Measurements from ENCODE around the gene RAB12. TPM values are rescaled to one million over a fixed set of nuclear protein-coding genes. Genes with fewer than 3 reads are reported as not detected.

RAB12 gene, protein sequence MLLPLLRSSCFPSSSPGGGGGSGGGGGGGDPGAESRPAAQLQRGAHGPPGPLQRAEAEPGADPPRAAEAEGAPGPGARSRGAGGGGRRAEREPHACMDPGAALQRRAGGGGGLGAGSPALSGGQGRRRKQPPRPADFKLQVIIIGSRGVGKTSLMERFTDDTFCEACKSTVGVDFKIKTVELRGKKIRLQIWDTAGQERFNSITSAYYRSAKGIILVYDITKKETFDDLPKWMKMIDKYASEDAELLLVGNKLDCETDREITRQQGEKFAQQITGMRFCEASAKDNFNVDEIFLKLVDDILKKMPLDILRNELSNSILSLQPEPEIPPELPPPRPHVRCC
- total RNA-seq (46.7 TPM), polyA plus RNA-seq (ENCODE audit: insufficient read depth, low read depth, low replicate concordance) (37.7 TPM)
- long read RNA-seq, donor 1, transcript RAB12-203 (6 exons, 2,145 nt): major isoform, 8 of 8 reads
- long read RNA-seq, donor 1, partial matches to known transcripts: 0 of 8 reads
- long read RNA-seq, donor 1, other reads (novel, unspliced or antisense): 0 of 8 reads
- long read RNA-seq, donor 2, transcript RAB12-203 (6 exons, 2,145 nt): major isoform, 7 of 7 reads
- long read RNA-seq, donor 2, partial matches to known transcripts: 0 of 7 reads
- long read RNA-seq, donor 2, other reads (novel, unspliced or antisense): 0 of 7 reads
- long read RNA-seq, donor 3, transcript RAB12-203 (6 exons, 2,145 nt): major isoform, 6 of 6 reads
- long read RNA-seq, donor 3, partial matches to known transcripts: 0 of 6 reads
- long read RNA-seq, donor 3, other reads (novel, unspliced or antisense): 0 of 6 reads
- long read RNA-seq, donor 4, transcript RAB12-203 (6 exons, 2,145 nt): major isoform, 11 of 63 reads
- long read RNA-seq, donor 4, partial matches to known transcripts: 52 of 63 reads
- long read RNA-seq, donor 4, other reads (novel, unspliced or antisense): 0 of 63 reads
- long read RNA-seq, donor 5, partial matches to known transcripts: 0 of 1 reads
- long read RNA-seq, donor 5, other reads (novel, unspliced or antisense): 0 of 1 reads
- long read RNA-seq, donor 6, partial matches to known transcripts: 0 of 1 reads
- long read RNA-seq, donor 6, other reads (novel, unspliced or antisense): 0 of 1 reads
- long read RNA-seq, donor 7, transcript RAB12-203 (6 exons, 2,145 nt): major isoform, 17 of 23 reads
- long read RNA-seq, donor 7, partial matches to known transcripts: 0 of 23 reads
- long read RNA-seq, donor 7, other reads (novel, unspliced or antisense): 6 of 23 reads
- long read RNA-seq, donor 8, transcript RAB12-203 (6 exons, 2,145 nt): major isoform, 5 of 5 reads
- long read RNA-seq, donor 8, partial matches to known transcripts: 0 of 5 reads
- long read RNA-seq, donor 8, other reads (novel, unspliced or antisense): 0 of 5 reads
- long read RNA-seq, donor 9, partial matches to known transcripts: 7 of 10 reads
- long read RNA-seq, donor 9, other reads (novel, unspliced or antisense): 0 of 10 reads
- long read RNA-seq, donor 10, partial matches to known transcripts: 0 of 2 reads
- long read RNA-seq, donor 10, other reads (novel, unspliced or antisense): 0 of 2 reads

DNA sequence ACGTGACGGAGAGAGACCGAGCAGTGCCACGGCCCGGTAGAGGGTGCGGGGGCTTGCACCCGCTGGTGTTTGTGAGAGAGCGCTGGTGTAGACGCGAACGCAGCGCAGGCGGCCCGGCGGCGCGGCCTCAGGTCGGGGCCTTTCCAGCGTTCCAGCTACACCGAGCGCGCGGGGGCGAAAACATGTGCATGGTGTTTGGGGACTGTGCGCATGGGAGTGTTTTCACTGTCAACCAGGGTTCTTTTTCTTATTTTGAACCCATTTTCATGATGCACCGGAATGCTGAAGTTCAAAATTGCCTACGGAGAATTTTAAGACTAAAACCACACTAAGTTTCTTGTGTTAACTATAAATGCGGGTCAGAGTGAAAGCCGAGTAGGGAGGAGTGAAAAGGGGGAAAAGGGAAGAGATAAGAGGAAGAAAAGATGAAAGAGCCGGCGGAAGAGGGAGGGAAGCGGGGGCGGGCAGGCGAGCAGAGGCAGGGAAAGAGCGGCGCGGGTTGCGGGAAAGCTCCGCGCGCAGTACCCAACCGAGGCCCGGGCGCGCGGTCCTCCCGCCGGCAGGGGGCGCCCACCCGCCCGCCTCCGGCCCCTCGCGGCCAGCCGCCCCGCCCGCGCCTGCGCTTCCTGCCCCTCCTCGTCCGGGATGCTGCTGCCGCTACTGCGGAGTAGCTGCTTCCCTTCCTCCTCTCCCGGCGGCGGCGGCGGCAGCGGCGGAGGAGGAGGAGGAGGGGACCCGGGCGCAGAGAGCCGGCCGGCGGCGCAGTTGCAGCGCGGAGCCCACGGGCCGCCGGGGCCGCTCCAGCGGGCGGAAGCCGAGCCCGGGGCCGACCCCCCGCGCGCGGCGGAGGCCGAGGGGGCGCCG, at the start of gene RAB12:
Gene RAB12 (plus strand): TSS at position 643 of the 864 bp plus-strand sequence. CDS start 3 bp downstream, at position 646.
- Histone ChIP-seq H3K9ac (ENCODE audit: low read length in 3 of 3) (peak within 1 kb of the TSS; percentile 35 to 76 (median 75)), H3K36me3 (ENCODE audit: control insufficient read depth in 2 of 3, insufficient read depth in 3 of 3, low read length in 3 of 3) (no peaks in the 10 kb centered on the region), H3K4me3 (ENCODE audit: low read length in 3 of 3) (peak within 1 kb of the TSS; percentile 65 to 77 (median 69)), H3K4me1 (ENCODE audit: control insufficient read depth in 2 of 3, insufficient read depth in 2 of 3, low read depth in 1 of 3, low read length in 3 of 3) (peaks cover 4 to 13% (median 6%) of the 10 kb centered on the region in 3 donors), H3K27ac (ENCODE audit: low read depth in 2 of 2, low read length in 2 of 2) (peak within 1 kb of the TSS; percentile 18 to 38), H3K27me3 (ENCODE audit: control insufficient read depth, insufficient read depth, low read length) (no peaks in the 10 kb centered on the region), H3K9me3 (ENCODE audit: control insufficient read depth in 2 of 3, insufficient read depth in 1 of 3, low read length in 3 of 3) (no peaks in the 10 kb centered on the region)
- intact Hi-C loops (cut with DNase I): no loop called here
- FAIRE-seq: no peak
- DNase-seq: peak; percentile 89 to 96 (median 91)
- TF ChIP-seq, protein P1, sequence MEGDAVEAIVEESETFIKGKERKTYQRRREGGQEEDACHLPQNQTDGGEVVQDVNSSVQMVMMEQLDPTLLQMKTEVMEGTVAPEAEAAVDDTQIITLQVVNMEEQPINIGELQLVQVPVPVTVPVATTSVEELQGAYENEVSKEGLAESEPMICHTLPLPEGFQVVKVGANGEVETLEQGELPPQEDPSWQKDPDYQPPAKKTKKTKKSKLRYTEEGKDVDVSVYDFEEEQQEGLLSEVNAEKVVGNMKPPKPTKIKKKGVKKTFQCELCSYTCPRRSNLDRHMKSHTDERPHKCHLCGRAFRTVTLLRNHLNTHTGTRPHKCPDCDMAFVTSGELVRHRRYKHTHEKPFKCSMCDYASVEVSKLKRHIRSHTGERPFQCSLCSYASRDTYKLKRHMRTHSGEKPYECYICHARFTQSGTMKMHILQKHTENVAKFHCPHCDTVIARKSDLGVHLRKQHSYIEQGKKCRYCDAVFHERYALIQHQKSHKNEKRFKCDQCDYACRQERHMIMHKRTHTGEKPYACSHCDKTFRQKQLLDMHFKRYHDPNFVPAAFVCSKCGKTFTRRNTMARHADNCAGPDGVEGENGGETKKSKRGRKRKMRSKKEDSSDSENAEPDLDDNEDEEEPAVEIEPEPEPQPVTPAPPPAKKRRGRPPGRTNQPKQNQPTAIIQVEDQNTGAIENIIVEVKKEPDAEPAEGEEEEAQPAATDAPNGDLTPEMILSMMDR (IDR thresholded peaks at IDR 0.05; ENCODE audit: borderline replicate concordance, extremely low read depth, insufficient read depth): peak; percentile 59

DNA sequence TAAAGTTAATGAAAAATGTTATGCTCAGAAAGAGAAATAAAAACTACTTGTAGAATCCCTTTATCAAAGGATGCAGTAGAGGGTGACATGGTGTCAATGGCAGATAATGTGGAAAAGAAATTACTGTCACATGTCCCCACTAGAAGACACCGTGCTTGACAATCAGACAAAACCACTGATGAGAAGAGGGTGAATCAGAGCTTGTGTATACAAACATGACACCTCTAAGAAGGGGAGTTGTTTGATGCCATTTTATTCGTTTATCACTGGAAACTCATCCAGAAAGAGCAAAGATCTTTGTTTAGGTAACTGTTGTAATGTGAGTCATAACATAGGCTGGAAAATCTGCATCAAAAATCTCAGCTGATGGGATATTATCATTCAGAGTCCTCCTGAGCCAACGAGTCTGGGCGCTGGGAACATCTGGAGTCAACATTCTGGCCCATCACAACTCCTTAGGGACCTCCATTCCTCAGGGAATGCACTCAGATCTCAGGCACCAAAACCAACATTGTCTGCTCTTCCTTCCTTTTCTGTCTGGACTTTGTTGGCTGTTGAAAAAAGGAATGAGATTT, 49.5 kb upstream of the RAB12 start:
- H3K9ac ChIP-seq (ENCODE audit: low read length in 3 of 3): no peak overlapping the region
- TF ChIP-seq, protein P1 (IDR thresholded peaks at IDR 0.05; ENCODE audit: borderline replicate concordance, extremely low read depth, insufficient read depth): no peak
- H3K4me1 ChIP-seq (ENCODE audit: control insufficient read depth in 2 of 3, insufficient read depth in 2 of 3, low read depth in 1 of 3, low read length in 3 of 3): no peaks in the 10 kb centered on the region
- DNase-seq (no peak), FAIRE-seq (no peak)
- no peak overlapping the region for H3K4me3 ChIP-seq (ENCODE audit: low read length in 3 of 3)
- no peak overlapping the region for H3K27ac ChIP-seq (ENCODE audit: low read depth in 2 of 2, low read length in 2 of 2)
- H3K9me3 ChIP-seq (ENCODE audit: control insufficient read depth in 2 of 3, insufficient read depth in 1 of 3, low read length in 3 of 3): no peaks in the 10 kb centered on the region
- H3K27me3 ChIP-seq (ENCODE audit: control insufficient read depth, insufficient read depth, low read length): no peaks in the 10 kb centered on the region
- H3K36me3 ChIP-seq (ENCODE audit: control insufficient read depth in 2 of 3, insufficient read depth in 3 of 3, low read length in 3 of 3): no peaks in the 10 kb centered on the region
- intact Hi-C loops (cut with DNase I): no loop called here
